Activated effector memory CD4-positive, alpha-beta T cell treated with anti-CD3 and anti-CD28 coated beads, Interleukin-2, amount 50 U/mL, for 16 hours (primary cell): ENCODE results near the gene SLC43A1.
"Not testable (repeated sequence)": the region's sequence is repeated elsewhere in the genome, so short reads cannot be mapped to it uniquely, and the experiment has no call there.

Source experiments
- DNase-seq: peaks from one replicate; pipeline ENCODE4 v3.0.0-alpha.2; 2020

The SLC43A1 gene

GRCh38 chr11:57515332-57516060 is at the start of gene SLC43A1:
SLC43A1 (minus strand) TSS chr11:57515702; CDS start chr11:57514111, 1,591 bp downstream.
- DNase-seq = peak; percentile 75

- no peak for DNase-seq
Measured at GRCh38 chr11:57562596-57562995, 47.1 kb upstream of the SLC43A1 start.

- no peak for DNase-seq
Measured at GRCh38 chr11:57560146-57560545, 44.6 kb upstream of the SLC43A1 start.

- no peak for DNase-seq
Measured at GRCh38 chr11:57556041-57556440, 40.5 kb upstream of the SLC43A1 start.

- DNase-seq = no peak
Measured at GRCh38 chr11:57555393-57555792, 39.9 kb upstream of the SLC43A1 start.

- DNase-seq = no peak
Measured at GRCh38 chr11:57552479-57552878, 37.0 kb upstream of the SLC43A1 start.

- DNase-seq = no peak
Measured at GRCh38 chr11:57551941-57552340, 36.4 kb upstream of the SLC43A1 start.

- no peak for DNase-seq
Measured at GRCh38 chr11:57549983-57550382, 34.5 kb upstream of the SLC43A1 start.

- no peak for DNase-seq
Measured at GRCh38 chr11:57547854-57548377, 32.4 kb upstream of the SLC43A1 start.

- no peak for DNase-seq
Measured at GRCh38 chr11:57546869-57547475, 31.5 kb upstream of the SLC43A1 start.

- DNase-seq = no peak
Measured at GRCh38 chr11:57546451-57546850, 30.9 kb upstream of the SLC43A1 start.

GRCh38 chr11:57545883-57546282 is 30.4 kb upstream of the SLC43A1 start:
- no peak for DNase-seq

- no peak for DNase-seq
Measured at GRCh38 chr11:57544566-57544965, 29.1 kb upstream of the SLC43A1 start.

GRCh38 chr11:57543593-57543992 is 28.1 kb upstream of the SLC43A1 start:
- DNase-seq = no peak

- DNase-seq = no peak
Measured at GRCh38 chr11:57542582-57542981, 27.1 kb upstream of the SLC43A1 start.

GRCh38 chr11:57541169-57541568 is 25.7 kb upstream of the SLC43A1 start:
- no peak for DNase-seq

GRCh38 chr11:57539342-57539741 is 23.8 kb upstream of the SLC43A1 start:
- no peak for DNase-seq

- no peak for DNase-seq
Measured at GRCh38 chr11:57536947-57537619, 21.6 kb upstream of the SLC43A1 start, which contains the start of gene SMTNL1. SMTNL1 (plus strand) TSS chr11:57537595; CDS start chr11:57542643, 5,048 bp downstream.

- DNase-seq = not testable (repeated sequence)
Measured at GRCh38 chr11:57534449-57534848, 18.9 kb upstream of the SLC43A1 start.

GRCh38 chr11:57530596-57531507 is 15.3 kb upstream of the SLC43A1 start, which contains the start of gene TIMM10:
TIMM10 (minus strand) TSS chr11:57530754; CDS start chr11:57530189, 565 bp downstream.
- DNase-seq = peak; percentile 97

GRCh38 chr11:57530215-57530595 is 14.7 kb upstream of the SLC43A1 start:
- peak; percentile 67 for DNase-seq

- DNase-seq = no peak
Measured at GRCh38 chr11:57529012-57529411, 13.5 kb upstream of the SLC43A1 start.
